Esophagus squamous epithelium (tissue), 5 donors: ENCODE results near the gene ATR. TPM values are rescaled to one million over a fixed set of nuclear protein-coding genes. Genes with fewer than 3 reads are reported as not detected.

Source experiments
- DNase-seq: peaks from one replicate; lab custom pipeline; 2025; lab: John Stamatoyannopoulos, UW
- H3K27ac ChIP-seq, 4 donors: fragments of 200-600 bp; sonication (generic); one replicate each; pipeline ENCODE4 v1.5.1; 2016 to 2019; ENCODE audit warnings: mild to moderate bottlenecking in 1 of 4
- H3K27me3 ChIP-seq, 4 donors: fragments of 200-600 bp; sonication (generic); 1 replicate in 3 of 4; 2 replicates in 1 of 4; pipeline versions ENCODE4 v1.5.1 to v1.6.0; 2017 to 2021; ENCODE audit warnings: antibody characterized with exemption in 1 of 4
- H3K36me3 ChIP-seq, 3 donors: fragments of 200-600 bp; sonication (generic); one replicate each; pipeline ENCODE4 v1.5.1; 2016 to 2019
- H3K4me1 ChIP-seq, 3 donors: fragments of 200-600 bp; sonication (generic); one replicate each; pipeline ENCODE4 v1.5.1; 2017 to 2019
- H3K4me3 ChIP-seq, 4 donors: fragments of 200-600 bp; sonication (generic); 1 replicate in 3 of 4; 2 replicates in 1 of 4; pipeline ENCODE4 v1.5.1; 2016 to 2019; ENCODE audit warnings: mild to moderate bottlenecking in 2 of 4, moderate library complexity in 1 of 4
- H3K9me3 ChIP-seq, 3 donors: fragments of 200-600 bp; sonication (generic); one replicate each; pipeline ENCODE4 v1.5.1; 2016 to 2019
- POLR2A ChIP-seq, 4 donors: fragments of 450-650 bp; IDR thresholded peaks; one replicate each; pipeline ENCODE4 v1.6.1; 2017; ENCODE audit warnings: antibody characterized with exemption in 4 of 4, mild to moderate bottlenecking in 4 of 4, moderate library complexity in 3 of 4
- WGBS, 2 donors: methylation state at CpG; one replicate each; pipeline ENCODE4 v1.1.5; 2018; 5-methylcytosine and 5-hydroxymethylcytosine counted together
- intact Hi-C: fragments of 100-400 bp; cut with DNase I; formaldehyde crosslinking; loops from one replicate; pipeline ENCODE4 v1.15.0; 2022
- total RNA-seq, 4 donors: library from RNA; depleted of rRNA; stranded (reverse); fragments of >200 nt; gene quantifications; one replicate each; pipeline ENCODE4 v1.1.0, GENCODE V29; 2016
- TF ChIP-seq, protein P1 (sequence below), 6 experiments: fragments of 450-650 bp in 4 of 6; fragments of 200-600 bp in 2 of 6; sonication (generic) in 2 of 6; IDR thresholded peaks; one replicate each; pipeline ENCODE4 v1.5.1; 2016 to 2019; ENCODE audit warnings: antibody characterized with exemption in 6 of 6, mild to moderate bottlenecking in 4 of 6, moderate library complexity in 4 of 6
- donor health status: DM: yes; HTN: yes; CAD: no.

ATR gene
- 10 to 100 TPM; 18.3 to 28.4 (median 19.9) TPM for total RNA-seq

DNA sequence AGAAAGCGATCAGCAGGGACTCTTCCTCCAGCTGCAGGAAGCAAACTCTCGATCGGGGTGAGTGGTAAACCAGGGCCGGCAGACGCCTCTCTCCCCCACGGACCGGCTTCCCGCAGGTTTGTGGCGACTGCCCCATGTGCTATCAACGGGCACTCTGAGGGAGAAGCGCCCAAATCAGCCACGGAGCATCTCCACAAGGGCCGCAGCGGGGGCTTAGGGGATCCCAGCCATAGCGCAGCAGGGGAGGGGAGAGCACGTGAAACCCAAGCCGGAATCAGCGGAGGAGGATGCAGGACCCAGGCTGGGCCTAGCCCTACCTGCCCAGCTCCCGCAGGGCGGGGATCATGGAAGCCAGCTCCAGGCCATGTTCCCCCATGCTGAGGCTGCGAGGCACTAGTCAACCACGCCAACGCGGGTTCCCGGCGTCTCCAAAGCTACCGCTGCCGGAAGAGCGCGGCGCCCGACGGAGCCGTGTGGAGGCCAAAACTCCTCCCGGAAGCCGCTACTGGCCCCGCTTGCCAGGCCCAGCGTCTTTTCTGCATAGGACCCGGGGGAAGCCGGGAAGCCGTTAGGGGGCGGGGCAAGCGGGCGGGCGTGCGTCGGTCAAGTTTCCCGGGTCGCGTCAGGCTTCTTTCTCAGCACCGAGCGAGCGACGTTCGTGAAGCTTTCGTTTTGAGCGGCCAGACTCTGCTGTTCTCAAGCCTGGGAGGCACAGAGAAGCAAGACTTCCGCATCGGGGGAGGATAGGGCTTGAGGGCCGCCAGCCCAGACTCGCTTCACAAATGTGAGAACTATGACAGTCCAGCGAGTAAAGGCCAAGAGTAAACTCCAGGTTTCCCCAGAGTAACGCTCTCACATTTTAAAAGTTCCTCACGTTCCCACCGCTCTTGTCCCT lies at the start of gene ATR:
Gene ATR (minus strand): TSS at position 405 of the 895 bp plus-strand sequence. CDS start 29 bp downstream, at position 376.
- H3K27ac ChIP-seq: peak within 1 kb of the TSS; percentile 89 to 96 (median 96)
- TF ChIP-seq, protein P1, sequence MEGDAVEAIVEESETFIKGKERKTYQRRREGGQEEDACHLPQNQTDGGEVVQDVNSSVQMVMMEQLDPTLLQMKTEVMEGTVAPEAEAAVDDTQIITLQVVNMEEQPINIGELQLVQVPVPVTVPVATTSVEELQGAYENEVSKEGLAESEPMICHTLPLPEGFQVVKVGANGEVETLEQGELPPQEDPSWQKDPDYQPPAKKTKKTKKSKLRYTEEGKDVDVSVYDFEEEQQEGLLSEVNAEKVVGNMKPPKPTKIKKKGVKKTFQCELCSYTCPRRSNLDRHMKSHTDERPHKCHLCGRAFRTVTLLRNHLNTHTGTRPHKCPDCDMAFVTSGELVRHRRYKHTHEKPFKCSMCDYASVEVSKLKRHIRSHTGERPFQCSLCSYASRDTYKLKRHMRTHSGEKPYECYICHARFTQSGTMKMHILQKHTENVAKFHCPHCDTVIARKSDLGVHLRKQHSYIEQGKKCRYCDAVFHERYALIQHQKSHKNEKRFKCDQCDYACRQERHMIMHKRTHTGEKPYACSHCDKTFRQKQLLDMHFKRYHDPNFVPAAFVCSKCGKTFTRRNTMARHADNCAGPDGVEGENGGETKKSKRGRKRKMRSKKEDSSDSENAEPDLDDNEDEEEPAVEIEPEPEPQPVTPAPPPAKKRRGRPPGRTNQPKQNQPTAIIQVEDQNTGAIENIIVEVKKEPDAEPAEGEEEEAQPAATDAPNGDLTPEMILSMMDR (IDR thresholded peaks at IDR 0.05): peak in 2 of 6 experiments; percentile 5 to 25
- TF ChIP-seq POLR2A (IDR thresholded peaks at IDR 0.05): peak in 2 of 4 donors; percentile 66 to 69
- intact Hi-C loops: no loop called here
- peak within 1 kb of the TSS; percentile 81 to 99 (median 96) for H3K4me3 ChIP-seq
- H3K27me3 ChIP-seq: peaks cover 0 to 13% (median 0%) of the 10 kb centered on the region in 4 donors
- H3K36me3 ChIP-seq: no peaks in the 10 kb centered on the region
- no peaks in the 10 kb centered on the region for H3K9me3 ChIP-seq
- H3K4me1 ChIP-seq: peaks cover 4 to 46% (median 19%) of the 10 kb centered on the region in 3 donors
- 0 to 2% methylated on average over 12 to 19 of the region's 65 CpGs for WGBS, 2 donors
- peak; percentile 61 for DNase-seq

DNA sequence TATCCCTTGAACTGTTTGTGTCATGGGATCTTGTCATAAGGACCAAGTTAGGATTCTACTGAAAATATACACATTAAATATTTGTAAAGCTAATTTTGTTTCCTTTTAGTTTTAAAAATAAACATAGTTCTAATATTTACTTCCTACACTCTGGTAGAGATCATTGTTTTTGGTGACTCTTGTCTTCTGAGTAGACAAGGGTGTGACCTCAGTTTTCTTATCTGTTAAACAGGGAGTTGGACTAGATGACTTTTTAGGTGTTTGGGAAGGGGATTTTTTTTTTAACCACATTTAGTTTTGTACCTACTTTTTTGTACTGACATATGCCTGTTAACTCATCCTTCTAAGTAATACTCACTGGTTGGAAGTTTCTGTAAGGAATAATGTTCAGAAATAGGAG lies 48.4 kb upstream of the ATR start:
- H3K36me3 ChIP-seq: no peaks in the 10 kb centered on the region
- TF ChIP-seq, protein P1 (IDR thresholded peaks at IDR 0.05): no peak
- no peak for TF ChIP-seq POLR2A (IDR thresholded peaks at IDR 0.05)
- no peaks in the 10 kb centered on the region for H3K27me3 ChIP-seq
- intact Hi-C loops: no loop called here
- H3K9me3 ChIP-seq: no peaks in the 10 kb centered on the region
- DNase-seq: no peak
- no peak overlapping the region for H3K4me3 ChIP-seq
- no peak overlapping the region for H3K27ac ChIP-seq
- no peaks in the 10 kb centered on the region for H3K4me1 ChIP-seq

DNA sequence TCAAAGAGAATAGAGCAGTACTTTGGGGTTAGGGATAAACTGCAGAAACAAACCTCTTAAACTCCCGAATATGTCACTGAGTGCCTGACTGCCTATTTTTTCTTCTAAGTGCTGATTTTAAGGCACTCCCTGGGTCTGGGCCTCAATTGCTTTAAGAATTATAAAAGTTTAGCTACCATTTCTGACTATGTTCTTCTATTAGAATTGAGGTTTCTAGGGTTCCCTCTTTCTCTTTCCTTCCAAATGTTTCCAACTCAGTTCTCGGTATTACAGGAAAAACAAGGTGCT lies 46.6 kb upstream of the ATR start:
- Histone ChIP-seq H3K4me1 (no peaks in the 10 kb centered on the region), H3K27ac (no peak overlapping the region)
- WGBS, 2 donors: 88 to 94% methylated on average over 2 of the region's 2 CpGs

DNA sequence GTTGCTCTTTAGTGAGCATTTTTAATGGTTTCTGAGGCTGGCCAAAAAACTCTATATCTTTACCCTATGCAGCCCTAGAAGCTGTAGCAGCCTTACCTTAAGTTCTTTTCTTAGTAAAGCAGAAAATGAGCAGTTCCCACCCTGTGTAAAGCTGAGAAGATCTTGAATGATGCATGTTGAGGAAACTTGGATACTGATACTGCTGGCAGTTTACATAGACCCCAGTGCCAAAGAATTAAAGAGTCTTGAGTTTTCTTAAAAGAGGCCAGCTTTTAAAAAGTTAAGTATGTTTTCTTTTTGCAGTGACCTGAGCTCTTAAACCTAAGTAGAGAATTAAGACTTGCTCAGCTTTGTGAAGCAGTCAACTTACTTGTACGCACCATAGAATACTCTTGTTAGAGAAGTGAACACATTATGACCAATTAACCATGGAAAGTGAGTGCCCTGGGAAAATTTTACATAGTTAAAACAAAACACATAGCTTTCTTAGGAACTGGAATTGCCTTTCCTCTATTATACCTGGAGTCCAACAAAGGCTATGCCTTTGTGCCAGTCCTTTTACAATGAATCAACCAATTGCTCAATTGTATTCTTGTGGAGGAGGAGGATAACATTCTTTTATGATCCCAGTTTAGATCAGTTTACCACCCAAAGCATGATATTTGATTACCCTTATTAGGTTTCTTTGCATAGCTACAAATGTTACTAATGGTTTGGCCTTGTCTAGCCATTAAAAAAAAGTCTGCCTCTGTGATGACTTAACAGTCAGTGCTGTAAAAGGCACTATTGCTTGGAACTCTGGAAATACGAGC lies 46.0 kb upstream of the ATR start:
- TF ChIP-seq, protein P1 (IDR thresholded peaks at IDR 0.05): no peak
- TF ChIP-seq POLR2A (IDR thresholded peaks at IDR 0.05): no peak
- Histone ChIP-seq H3K27me3 (no peaks in the 10 kb centered on the region), H3K27ac (no peak overlapping the region), H3K4me1 (no peaks in the 10 kb centered on the region), H3K4me3 (no peak overlapping the region), H3K9me3 (no peaks in the 10 kb centered on the region), H3K36me3 (no peaks in the 10 kb centered on the region)
- no peak for DNase-seq
- 85 to 91% methylated on average over 2 of the region's 2 CpGs for WGBS, 2 donors
- intact Hi-C loops: no loop called here

More for the DNA sequence above, 46.6 kb upstream of the ATR start:
- no peaks in the 10 kb centered on the region for H3K36me3 ChIP-seq
- H3K27me3 ChIP-seq: no peaks in the 10 kb centered on the region
- DNase-seq: no peak
- no peaks in the 10 kb centered on the region for H3K9me3 ChIP-seq
- no peak overlapping the region for H3K4me3 ChIP-seq
- intact Hi-C loops: no loop called here
- TF ChIP-seq, protein P1 (IDR thresholded peaks at IDR 0.05): no peak
- TF ChIP-seq POLR2A (IDR thresholded peaks at IDR 0.05): no peak

DNA sequence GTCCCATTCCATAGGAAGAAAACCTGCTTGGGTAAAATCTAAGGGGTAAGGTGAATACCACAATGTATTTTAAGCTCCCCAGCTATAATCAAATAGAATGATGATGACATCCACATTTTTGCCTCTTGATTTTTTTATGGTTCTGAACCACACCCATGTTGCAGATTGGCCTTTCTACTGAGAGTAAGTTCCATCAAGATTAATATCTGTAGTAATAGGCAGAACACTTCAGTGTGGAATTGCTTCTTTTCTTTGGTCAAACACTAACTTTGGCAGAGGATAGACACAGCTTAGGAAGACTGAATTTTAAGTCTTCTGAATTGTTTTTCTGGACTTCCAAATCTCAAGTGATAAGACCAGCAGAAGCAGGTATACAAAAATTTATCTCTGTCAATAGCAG lies 44.7 kb upstream of the ATR start:
- no peaks in the 10 kb centered on the region for H3K36me3 ChIP-seq
- H3K27ac ChIP-seq: no peak overlapping the region
- no peaks in the 10 kb centered on the region for H3K9me3 ChIP-seq
- TF ChIP-seq, protein P1 (IDR thresholded peaks at IDR 0.05): no peak
- no peak for TF ChIP-seq POLR2A (IDR thresholded peaks at IDR 0.05)
- H3K27me3 ChIP-seq: no peaks in the 10 kb centered on the region
- no peak for DNase-seq
- H3K4me3 ChIP-seq: no peak overlapping the region
- intact Hi-C loops: no loop called here
- peaks cover 0 to 10% (median 5%) of the 10 kb centered on the region in 3 donors for H3K4me1 ChIP-seq
